GM18502 (cell line): ENCODE measurements around the gene GABBR2.

ENCODE experiments used
- ATAC-seq: cut with Tn5 transposase; IDR thresholded peaks from one replicate; pipeline ENCODE4 v1.9.1; 2021; ENCODE audit warnings: mild to moderate bottlenecking; ENCODE audit not compliant: unreplicated experiment, poor library complexity

GABBR2 gene

GRCh38 chr9:98555651-98556465, 152.9 kb downstream of the GABBR2 start:
- ATAC-seq, result no peak

DNA sequence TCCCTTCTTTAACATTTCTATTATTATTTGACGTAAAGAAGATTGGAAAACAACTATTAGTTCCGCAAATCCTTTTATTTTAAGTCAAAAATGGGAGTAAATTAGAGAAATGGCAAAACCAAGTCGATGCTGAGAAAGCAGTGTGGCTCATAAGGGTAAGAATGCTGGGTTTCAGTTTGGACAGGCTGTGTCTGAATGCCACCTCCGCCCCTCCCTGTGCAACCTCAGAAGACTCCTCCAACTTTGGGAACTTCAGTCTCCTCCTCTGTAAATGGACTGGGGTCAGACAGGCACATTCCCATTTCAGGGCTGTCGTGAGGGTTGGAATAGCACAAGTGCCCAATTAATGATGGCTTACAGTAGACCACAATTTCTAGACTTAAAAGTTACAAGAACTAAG, 154.0 kb downstream of the GABBR2 start:
- ATAC-seq, result no peak

GRCh38 chr9:98552331-98552730, 156.4 kb downstream of the GABBR2 start:
- no peak for ATAC-seq

DNA sequence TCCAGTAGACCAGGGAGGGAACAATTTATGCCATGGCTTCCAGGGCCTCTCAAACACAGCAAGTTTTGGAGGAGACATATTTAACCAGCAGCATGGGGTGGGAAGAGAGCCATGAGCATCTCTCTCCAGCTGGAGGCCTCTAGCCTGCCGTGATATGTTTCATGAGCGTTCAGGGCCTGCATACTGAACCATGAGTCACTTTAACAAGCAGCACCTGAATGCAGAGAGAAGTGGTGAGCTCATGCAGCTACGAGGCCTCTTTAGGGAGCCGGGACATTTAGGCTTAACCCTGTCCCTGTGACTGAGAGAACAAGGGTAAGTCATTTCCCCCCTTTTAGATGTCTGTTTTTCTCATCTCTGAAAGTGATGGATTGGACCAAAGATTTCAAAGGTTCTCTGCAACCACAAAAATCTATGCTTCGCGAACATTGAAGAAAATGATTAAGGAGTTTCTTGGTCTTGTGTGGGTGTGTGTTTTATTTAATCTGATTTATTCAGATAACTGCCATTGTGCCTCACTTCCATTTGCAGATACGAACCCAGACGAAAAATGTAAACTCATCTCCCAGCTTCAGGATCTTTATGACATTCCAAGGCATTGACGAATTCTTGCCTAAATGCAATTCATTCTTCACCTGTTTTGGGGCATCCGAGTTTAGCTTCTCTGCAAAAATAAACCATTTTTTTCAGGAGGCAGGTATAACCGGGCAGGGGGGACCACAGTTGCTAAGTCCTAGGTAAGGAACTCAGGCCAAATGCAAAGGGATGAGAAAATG, 157.0 kb downstream of the GABBR2 start:
- ATAC-seq, result no peak

DNA sequence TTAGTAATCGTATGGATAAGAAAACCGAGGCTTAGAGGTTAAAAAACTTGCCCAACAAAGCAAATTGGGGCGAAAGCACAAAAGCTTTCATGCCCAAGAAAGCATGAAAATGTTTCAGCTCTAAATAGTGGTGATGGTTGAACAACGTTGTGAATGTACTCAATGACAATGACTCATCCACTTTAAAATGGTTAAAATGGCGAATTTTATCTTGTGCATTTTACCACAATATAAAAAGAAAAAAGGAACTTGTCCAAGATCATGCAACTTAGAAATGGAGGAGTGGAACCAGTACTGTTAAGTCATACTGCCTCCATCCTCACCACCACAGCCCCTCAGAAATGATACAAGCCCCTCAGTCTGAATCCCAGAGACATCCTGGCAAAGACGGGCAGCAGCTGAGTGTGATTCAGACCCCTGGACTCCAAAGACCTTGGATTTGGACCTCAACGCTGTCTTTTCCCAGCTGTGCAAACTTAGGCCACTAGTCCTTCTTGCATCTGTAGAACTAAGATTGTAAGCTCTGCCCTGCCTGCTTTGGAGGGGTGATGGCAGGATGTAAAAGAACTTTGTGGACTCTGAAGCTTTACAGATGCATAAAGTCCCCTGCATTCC, 158.4 kb downstream of the GABBR2 start:
- no peak for ATAC-seq

DNA sequence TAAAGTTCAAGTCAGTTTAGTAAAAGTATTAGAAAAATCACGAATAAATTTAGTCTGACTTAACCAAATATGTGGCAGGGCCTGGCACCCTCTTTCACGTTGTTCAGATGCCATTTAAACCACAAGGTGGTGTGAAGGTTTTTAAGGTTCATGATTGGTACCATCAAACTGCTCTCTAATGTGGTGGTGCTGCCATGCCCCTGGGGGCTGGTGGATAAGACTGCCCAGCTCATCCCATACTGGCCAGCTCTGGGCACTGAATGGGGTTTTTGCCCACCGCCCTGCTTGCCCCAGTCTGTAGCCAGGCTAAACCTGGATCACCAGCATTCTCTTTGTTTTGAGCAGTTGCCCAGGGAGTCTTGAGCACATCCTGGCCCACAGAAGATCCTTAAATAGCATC, 159.3 kb downstream of the GABBR2 start:
- ATAC-seq, result no peak

GRCh38 chr9:98547606-98548005, 161.1 kb downstream of the GABBR2 start:
- no peak for ATAC-seq

DNA sequence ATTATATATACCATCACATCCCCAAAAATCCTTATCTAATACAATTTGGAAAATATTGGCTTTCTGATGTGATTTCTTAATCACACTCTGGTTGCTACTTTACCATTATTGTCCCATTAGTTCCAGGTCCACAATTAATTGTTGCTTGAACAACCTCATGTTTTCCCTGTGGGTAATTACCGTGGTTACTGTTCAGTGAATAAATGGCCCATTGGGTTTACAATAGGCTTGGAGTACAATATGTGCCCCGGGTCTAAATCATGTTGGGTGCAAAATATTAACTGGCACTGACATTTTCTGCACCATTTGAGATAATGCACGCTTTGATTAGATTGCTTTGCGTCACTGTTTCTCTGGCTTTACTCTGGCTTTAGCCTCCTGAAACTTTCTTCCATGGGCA, 163.7 kb downstream of the GABBR2 start:
- no peak for ATAC-seq

- no peak for ATAC-seq
These were observed 167.0 kb downstream of the GABBR2 start for GRCh38 chr9:98541684-98542230.

GRCh38 chr9:98540476-98540875, 168.3 kb downstream of the GABBR2 start:
- ATAC-seq, result no peak

GRCh38 chr9:98539954-98540353, 168.8 kb downstream of the GABBR2 start:
- no peak for ATAC-seq

DNA sequence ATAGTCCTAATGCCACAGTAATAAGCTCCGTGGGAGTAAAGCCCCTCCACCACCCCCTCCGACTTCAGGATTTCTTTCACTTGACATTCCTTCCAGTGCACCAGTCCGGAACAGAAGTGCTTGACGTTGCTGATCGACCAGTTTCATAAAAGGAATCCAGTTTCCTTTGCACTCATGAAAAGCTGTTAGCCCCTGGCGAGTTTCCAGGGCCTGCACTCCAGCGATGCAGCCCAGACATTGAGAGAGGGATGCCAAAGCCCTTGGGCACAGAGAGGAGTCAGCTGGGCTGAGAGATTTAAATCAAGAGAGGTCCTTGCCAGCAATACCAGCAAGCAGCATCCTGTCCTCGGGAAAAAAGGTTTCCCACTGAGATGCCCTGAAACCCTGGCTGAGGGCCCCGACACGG, 170.1 kb downstream of the GABBR2 start:
- no peak for ATAC-seq

DNA sequence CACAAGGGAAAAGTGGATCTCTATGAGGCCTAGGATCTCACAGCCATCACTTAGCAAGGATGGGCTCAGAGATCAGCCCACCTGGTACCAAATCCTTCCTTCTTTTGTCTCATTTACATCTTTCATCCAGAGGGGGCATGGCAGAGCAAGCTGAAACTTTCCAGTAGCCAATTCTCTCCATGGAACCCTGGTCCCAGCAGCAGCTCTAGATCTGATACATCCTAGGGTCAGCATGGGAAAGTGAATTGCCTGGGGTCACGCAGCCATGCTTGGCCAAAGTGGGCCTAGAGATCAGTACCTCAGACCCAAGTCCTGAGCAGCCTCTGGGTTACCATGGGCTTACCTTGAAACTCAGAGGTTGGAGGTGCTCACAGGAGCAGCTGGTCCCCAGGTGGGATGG, 170.5 kb downstream of the GABBR2 start:
- ATAC-seq, result no peak

GRCh38 chr9:98536542-98537173, 172.1 kb downstream of the GABBR2 start:
- ATAC-seq, result no peak

DNA sequence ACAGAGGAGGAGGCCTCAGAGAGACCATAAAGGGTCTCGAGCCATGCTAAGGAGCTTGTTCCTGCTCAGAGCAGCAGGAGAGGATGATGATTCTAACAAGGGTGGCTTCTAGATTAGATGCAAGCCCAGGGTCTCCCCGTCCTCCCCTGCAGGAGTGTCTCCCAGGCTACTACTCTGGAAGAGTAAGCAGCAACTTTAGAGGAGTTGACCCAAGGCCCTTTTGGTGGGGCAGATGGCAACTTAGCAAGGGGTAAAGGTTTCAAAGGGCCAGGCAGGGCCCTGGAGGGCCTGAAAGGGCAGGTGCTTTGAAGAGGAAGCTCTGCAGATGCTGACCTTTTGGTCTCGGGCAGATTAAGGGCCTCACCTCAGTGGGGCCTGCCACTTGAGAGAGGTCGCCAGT, 174.9 kb downstream of the GABBR2 start:
- no peak for ATAC-seq

GRCh38 chr9:98533132-98533531, 175.6 kb downstream of the GABBR2 start:
- ATAC-seq, result no peak

GRCh38 chr9:98532574-98532973, 176.2 kb downstream of the GABBR2 start:
- ATAC-seq, result no peak

GRCh38 chr9:98532147-98532546, 176.6 kb downstream of the GABBR2 start:
- ATAC-seq, result no peak

- ATAC-seq, result no peak
These were observed 177.8 kb downstream of the GABBR2 start for GRCh38 chr9:98530806-98531386.

DNA sequence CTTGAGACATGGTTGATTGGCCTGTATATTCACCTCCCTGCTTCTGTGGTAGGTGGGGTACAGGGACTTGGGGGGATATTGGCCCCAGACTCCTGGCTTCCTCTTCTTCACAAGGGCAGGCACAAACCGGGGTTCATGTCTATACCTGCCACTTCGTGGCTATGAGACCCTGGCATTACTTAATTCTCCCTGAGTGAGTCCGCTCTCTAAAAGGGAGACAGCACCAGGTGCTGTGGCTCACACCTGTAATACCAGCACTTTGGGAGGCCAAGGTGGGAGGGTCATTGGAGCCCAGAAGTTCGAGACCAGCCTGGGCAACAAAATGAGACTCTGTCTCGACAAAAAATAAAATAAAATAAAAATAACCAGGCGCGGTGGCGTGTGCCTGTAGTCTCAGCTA, 178.5 kb downstream of the GABBR2 start:
- ATAC-seq, result no peak
